GM12891 (cell line): ENCODE data around the gene BNIP5.

ENCODE experiments used
- POLR2A ChIP-seq: IDR thresholded peaks from 2 replicates; pipeline ENCODE4 v1.6.1; 2011; ENCODE audit warnings: low read depth, low read length, control low read depth
- POLR2AphosphoS5 ChIP-seq: IDR thresholded peaks from 2 replicates; pipeline ENCODE4 v1.6.1; 2011; ENCODE audit warnings: low read depth, low read length, control low read depth

DNA sequence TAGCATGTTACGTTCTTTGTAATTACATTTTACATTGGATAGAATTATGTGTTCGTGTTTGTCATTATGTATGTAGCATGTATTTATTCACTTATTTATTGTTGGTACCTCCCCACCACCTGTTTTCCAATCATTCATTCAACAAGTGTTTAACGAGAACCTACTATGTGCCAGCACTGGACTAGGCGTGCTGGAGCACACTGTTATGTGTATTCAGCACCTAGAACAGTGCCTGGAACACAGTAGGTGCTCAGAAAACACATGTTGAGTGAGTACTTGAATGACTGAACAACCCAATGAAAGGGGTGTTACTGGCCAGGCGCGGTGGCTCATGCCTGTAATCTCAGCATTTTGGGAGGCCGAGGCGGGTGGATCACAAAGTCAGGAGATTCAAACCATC, 39.5 kb upstream of the BNIP5 start:
- TF ChIP-seq POLR2A (no peak), POLR2AphosphoS5 (no peak)
